AG04449 (cell line): ENCODE results near the gene SLC7A4.
A peak's percentile ranks its signal among the peaks of the same experiment; 100 is the strongest.

Experiments
- CTCF ChIA-PET: fragments of 350-600 bp; formaldehyde crosslinking; extraction: SDS; loops from one replicate; lab custom pipeline; 2021; ENCODE audit warnings: antibody characterized with exemption; lab: Yijun Ruan, JAX
- POLR2A ChIA-PET: fragments of 400-600, 350-600 bp; formaldehyde crosslinking; extraction: SDS; loops from one replicate; lab custom pipeline; 2020; ENCODE audit warnings: antibody characterized with exemption, inconsistent platforms; lab: Yijun Ruan, JAX
- DNase-seq: peaks from one replicate; pipeline ENCODE4 v3.0.0-alpha.2; 2010; ENCODE audit warnings: low read depth, low spot score
- H3K4me3 ChIP-seq: 2 replicates; pipeline ENCODE4 v1.5.1; 2011; ENCODE audit warnings: low read depth, mild to moderate bottlenecking, control low read depth, low read length
- TF ChIP-seq, protein P1 (sequence below): IDR thresholded peaks from one replicate; pipeline ENCODE4 v1.5.1; 2011; ENCODE audit warnings: mild to moderate bottlenecking, moderate library complexity, low read length, control low read depth, inconsistent platforms; ENCODE audit not compliant: insufficient read depth; ENCODE audit errors: missing control alignments

Gene SLC7A4

DNA sequence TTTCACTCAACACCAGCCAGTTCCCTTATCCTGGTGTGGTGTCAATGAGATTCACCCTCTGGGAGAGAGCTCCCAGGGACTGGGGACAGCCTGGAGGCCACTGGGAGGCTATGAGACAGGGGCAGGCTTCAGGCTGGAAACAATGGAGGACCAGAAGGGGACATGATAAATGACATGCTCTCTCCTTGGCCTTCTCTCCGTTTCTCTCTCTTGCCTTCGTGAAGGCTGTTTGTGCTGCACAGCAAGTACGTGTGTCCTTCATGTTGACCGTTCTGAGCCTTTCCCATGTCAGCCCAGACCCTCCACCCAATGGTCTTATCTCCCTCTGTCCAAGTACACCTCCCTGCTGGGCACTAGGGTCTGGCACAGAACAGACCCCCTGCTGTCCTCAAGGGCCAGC is 51.8 kb downstream of the SLC7A4 start:
- no peak for DNase-seq
- ChIA-PET CTCF (interaction anchor here (1.1 to 3.4 kb wide), 5 partner anchors 9 to 94 kb away, joined by 3 to 29 read pairs (median 10); partner anchors contain the start of gene AIFM3), POLR2A (interaction anchor here (3.1 kb wide), 1 partner anchor 22 kb away, joined by 20 read pairs; the partner anchor contains the start of gene THAP7)

DNA sequence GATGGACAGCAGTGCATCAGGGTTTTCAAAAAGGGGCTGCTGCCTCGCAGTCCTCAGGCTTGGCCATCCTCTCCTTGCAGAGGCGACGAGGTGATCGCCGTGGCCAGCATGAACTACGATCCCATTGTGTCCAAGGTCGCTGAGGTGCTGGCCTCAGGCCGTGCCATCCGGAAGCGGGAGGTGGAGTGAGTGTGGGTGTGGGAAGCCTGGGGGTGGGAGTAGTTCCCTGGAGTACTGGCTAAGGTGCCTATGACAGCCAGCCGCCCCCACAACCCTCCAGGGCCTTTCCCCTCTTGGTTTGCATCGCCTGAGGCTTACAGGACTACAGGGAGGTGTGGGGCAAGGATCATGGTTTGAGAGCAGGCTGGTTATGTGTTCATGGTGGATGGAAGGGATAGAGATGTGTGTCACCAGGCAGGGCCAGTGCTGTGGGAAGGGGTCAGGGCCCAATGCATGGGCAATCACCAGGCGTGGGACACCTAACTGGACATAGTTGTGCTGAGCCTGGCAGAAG is 52.4 kb downstream of the SLC7A4 start:
- TF ChIP-seq, protein P1, sequence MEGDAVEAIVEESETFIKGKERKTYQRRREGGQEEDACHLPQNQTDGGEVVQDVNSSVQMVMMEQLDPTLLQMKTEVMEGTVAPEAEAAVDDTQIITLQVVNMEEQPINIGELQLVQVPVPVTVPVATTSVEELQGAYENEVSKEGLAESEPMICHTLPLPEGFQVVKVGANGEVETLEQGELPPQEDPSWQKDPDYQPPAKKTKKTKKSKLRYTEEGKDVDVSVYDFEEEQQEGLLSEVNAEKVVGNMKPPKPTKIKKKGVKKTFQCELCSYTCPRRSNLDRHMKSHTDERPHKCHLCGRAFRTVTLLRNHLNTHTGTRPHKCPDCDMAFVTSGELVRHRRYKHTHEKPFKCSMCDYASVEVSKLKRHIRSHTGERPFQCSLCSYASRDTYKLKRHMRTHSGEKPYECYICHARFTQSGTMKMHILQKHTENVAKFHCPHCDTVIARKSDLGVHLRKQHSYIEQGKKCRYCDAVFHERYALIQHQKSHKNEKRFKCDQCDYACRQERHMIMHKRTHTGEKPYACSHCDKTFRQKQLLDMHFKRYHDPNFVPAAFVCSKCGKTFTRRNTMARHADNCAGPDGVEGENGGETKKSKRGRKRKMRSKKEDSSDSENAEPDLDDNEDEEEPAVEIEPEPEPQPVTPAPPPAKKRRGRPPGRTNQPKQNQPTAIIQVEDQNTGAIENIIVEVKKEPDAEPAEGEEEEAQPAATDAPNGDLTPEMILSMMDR = no peak
- H3K4me3 ChIP-seq = peak overlapping the region; percentile 36
- CTCF ChIA-PET = interaction anchor here (1.1 to 3.4 kb wide), 6 partner anchors 9 to 94 kb away, joined by 3 to 29 read pairs (median 12); partner anchors contain the start of gene AIFM3

More for the DNA sequence above, 51.8 kb downstream of the SLC7A4 start:
- TF ChIP-seq, protein P1 = no peak
- H3K4me3 ChIP-seq = no peak overlapping the region

DNA sequence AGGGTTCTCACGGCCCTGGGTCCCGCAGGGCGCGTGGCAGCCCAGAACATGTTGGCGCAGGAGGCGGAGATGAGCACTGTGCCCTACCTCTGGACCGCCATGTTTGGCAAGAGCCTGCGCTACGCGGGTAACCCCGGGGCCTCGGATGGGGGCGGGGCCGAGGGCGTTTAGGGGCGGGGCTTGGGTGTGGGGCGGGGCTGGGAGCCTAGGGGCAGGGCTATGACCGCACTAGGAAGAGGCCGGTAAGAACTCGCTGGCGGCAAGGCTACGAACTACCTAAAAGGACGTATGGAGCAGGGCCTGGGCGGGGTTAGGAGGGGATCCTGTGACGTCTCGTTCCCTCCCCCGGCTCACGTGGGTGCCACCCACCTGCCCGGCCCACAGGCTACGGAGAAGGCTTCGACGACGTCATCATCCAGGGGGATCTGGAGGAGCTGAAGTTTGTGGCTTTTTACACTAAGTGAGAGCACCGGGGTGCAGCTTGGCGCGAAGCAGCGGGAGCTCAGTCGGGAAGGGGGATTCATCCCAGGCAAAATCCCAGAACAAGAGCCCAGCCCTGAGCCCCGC is 53.0 kb downstream of the SLC7A4 start:
- H3K4me3 ChIP-seq = peak overlapping the region; percentile 36
- no peak for DNase-seq
- ChIA-PET POLR2A (interaction anchor here (0.7 kb wide), 1 partner anchor 24 kb away, joined by 4 read pairs; no protein-coding TSS in a partner anchor), CTCF (interaction anchor here (2.8 to 3.4 kb wide), 3 partner anchors 8 to 21 kb away, joined by 10 to 29 read pairs (median 14); no protein-coding TSS in a partner anchor)
- TF ChIP-seq, protein P1 = no peak

More for the DNA sequence above, 52.4 kb downstream of the SLC7A4 start:
- POLR2A ChIA-PET = interaction anchor here (0.7 kb wide), 1 partner anchor 23 kb away, joined by 4 read pairs; no protein-coding TSS in a partner anchor
- no peak for DNase-seq
